GM23248 (cell line): ENCODE data around the gene FAM236B.
"Not testable (repeated sequence)": the region's sequence is repeated elsewhere in the genome, so short reads cannot be mapped to it uniquely, and the experiment has no call there.

Experiments
- EZH2 ChIP-seq: fragments of 200-600 bp; sonication (generic); IDR thresholded peaks from 2 replicates; pipeline ENCODE4 v1.6.1; 2018; ENCODE audit warnings: antibody characterized with exemption, mild to moderate bottlenecking; ENCODE audit not compliant: insufficient read depth, poor library complexity, severe bottlenecking
- EZH2phosphoT487 ChIP-seq: fragments of 200-600 bp; sonication (generic); IDR thresholded peaks from 2 replicates; pipeline ENCODE4 v1.6.1; 2018; ENCODE audit warnings: antibody characterized with exemption, moderate library complexity, mild to moderate bottlenecking, low read depth; ENCODE audit not compliant: insufficient read depth

- not testable (repeated sequence) for TF ChIP-seq EZH2, EZH2phosphoT487
Measured at GRCh38 chrX:72808110-72808509, 25.6 kb upstream of the FAM236B start, which contains the start of gene FAM236D.
